HG02798 (cell line): Measurements from ENCODE around the gene MBOAT1.
A peak's percentile ranks its signal among the peaks of the same experiment; 100 is the strongest.

Experiments used
- ATAC-seq: cut with Tn5 transposase; IDR thresholded peaks from one replicate; pipeline ENCODE4 v1.9.1; 2021; ENCODE audit warnings: mild to moderate bottlenecking; ENCODE audit not compliant: unreplicated experiment, poor library complexity

The MBOAT1 gene

GRCh38 chr6:20058121-20058905, 154.0 kb downstream of the MBOAT1 start:
- ATAC-seq: no peak

GRCh38 chr6:20056350-20056992, 155.8 kb downstream of the MBOAT1 start:
- ATAC-seq: peak; percentile 53

GRCh38 chr6:20055916-20056315, 156.4 kb downstream of the MBOAT1 start:
- no peak for ATAC-seq
